Lung (tissue), 12 donors: ENCODE measurements around the gene MORN2. TPM values are rescaled to one million over a fixed set of nuclear protein-coding genes. Genes with fewer than 3 reads are reported as not detected.

ENCODE experiments used
- ATAC-seq: fragments of 200-7000 bp; cut with Tn5 transposase; one replicate; pipeline ENCODE4 v1.9.1; 2020; ENCODE audit warnings: moderate number of reproducible peaks; ENCODE audit not compliant: insufficient read depth, low FRiP score
- DNase-seq, 3 donors: peaks; one replicate each; pipeline ENCODE4 v3.0.0-alpha.2; 2013 to 2017
- H3K27ac ChIP-seq, 2 donors: one replicate each; pipeline ENCODE4 v1.5.1; 2013; ENCODE audit warnings: mild to moderate bottlenecking in 2 of 2, moderate library complexity in 2 of 2, control low read depth in 1 of 2, inconsistent platforms in 1 of 2, low read depth in 1 of 2, low read length in 1 of 2
- H3K27me3 ChIP-seq, 3 donors: one replicate each; pipeline ENCODE4 v1.5.1; 2013; ENCODE audit warnings: low read length in 2 of 3; ENCODE audit not compliant: control insufficient read depth in 3 of 3, insufficient read depth in 3 of 3
- H3K36me3 ChIP-seq, 4 donors: one replicate each; pipeline ENCODE4 v1.5.1; 2013; ENCODE audit warnings: low read length in 4 of 4, mild to moderate bottlenecking in 1 of 4, moderate library complexity in 1 of 4; ENCODE audit not compliant: control insufficient read depth in 4 of 4, insufficient read depth in 4 of 4
- H3K4me1 ChIP-seq, 5 donors: one replicate each; pipeline ENCODE4 v1.5.1; 2013; ENCODE audit warnings: low read length in 5 of 5, mild to moderate bottlenecking in 2 of 5, moderate library complexity in 1 of 5; ENCODE audit not compliant: control insufficient read depth in 5 of 5, insufficient read depth in 5 of 5
- H3K4me3 ChIP-seq: one replicate; pipeline ENCODE4 v1.5.1; 2013; ENCODE audit warnings: mild to moderate bottlenecking, control low read depth, moderate library complexity
- H3K9ac ChIP-seq, 2 donors: one replicate each; pipeline ENCODE4 v1.5.1; 2013; ENCODE audit warnings: low read length in 2 of 2, control low read depth in 1 of 2; ENCODE audit not compliant: insufficient read depth in 1 of 2
- H3K9me3 ChIP-seq, 4 donors: one replicate each; pipeline ENCODE4 v1.5.1; 2013; ENCODE audit warnings: low read length in 3 of 4, mild to moderate bottlenecking in 1 of 4, moderate library complexity in 1 of 4; ENCODE audit not compliant: control insufficient read depth in 4 of 4, insufficient read depth in 3 of 4
- WGBS, 2 donors: extraction: QIAGEN DNeasy Blood & Tissue Kit; methylation state at CpG; one replicate each; pipeline ENCODE4 v1.1.7; 2013; 5-methylcytosine and 5-hydroxymethylcytosine counted together
- polyA plus RNA-seq, 2 donors: library from polyadenylated mRNA; stranded (reverse); fragments of 200-250 nt; gene quantifications; one replicate each; pipeline ENCODE4 v1.2.1, GENCODE V29; 2013
- total RNA-seq, 2 donors: library from RNA; depleted of rRNA in 1 of 2; stranded (reverse); fragments of >200 nt in 1 of 2; gene quantifications; one replicate each; pipeline ENCODE4 v1.2.1, GENCODE V29; 2014 to 2021
- TF ChIP-seq, protein P1 (sequence below): IDR thresholded peaks from 2 replicates; pipeline ENCODE4 v1.5.1; 2012; ENCODE audit warnings: mild to moderate bottlenecking; ENCODE audit errors: control extremely low read depth, extremely low read depth
- donor health status: control.
- donor health status: control.
- donor health status: Bipolar disorder and iron deficiency.
- donor health status: healthy.
- donor health status: DM: yes; HTN: yes; CAD: no.

MORN2 gene
- total and polyA plus RNA-seq, 4 donors, result 28.1 to 60.7 (median 30.7) TPM

DNA sequence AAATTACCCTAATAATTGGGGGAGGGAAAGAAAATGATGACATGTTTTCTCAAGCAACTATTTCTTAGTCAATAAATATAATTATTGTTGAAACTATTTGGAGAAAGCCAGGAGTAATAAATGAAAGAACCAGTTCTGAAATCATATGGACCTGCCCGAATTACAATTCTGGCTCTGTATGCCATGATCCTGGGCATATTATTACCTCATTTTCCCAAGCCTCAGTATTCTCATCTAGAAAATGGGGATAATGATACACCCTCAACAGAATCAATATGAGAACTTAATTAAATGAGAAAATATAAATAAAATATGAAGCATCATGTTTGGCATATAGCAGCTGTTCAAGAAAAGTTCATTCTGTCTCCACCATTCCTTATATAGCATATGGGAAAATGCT, 36.8 kb downstream of the MORN2 start:
- H3K4me1 ChIP-seq, result no peaks in the 10 kb centered on the region
- DNase-seq, result no peak
- no peak overlapping the region for H3K4me3 ChIP-seq
- WGBS, 2 donors, result 56 to 70% methylated on average over 1 of the region's 1 CpG
- H3K27me3 ChIP-seq, result no peaks in the 10 kb centered on the region
- no peaks in the 10 kb centered on the region for H3K9me3 ChIP-seq
- no peak overlapping the region for H3K9ac ChIP-seq
- ATAC-seq, result no peak
- no peaks in the 10 kb centered on the region for H3K36me3 ChIP-seq
- no peak overlapping the region for H3K27ac ChIP-seq
- TF ChIP-seq, protein P1, sequence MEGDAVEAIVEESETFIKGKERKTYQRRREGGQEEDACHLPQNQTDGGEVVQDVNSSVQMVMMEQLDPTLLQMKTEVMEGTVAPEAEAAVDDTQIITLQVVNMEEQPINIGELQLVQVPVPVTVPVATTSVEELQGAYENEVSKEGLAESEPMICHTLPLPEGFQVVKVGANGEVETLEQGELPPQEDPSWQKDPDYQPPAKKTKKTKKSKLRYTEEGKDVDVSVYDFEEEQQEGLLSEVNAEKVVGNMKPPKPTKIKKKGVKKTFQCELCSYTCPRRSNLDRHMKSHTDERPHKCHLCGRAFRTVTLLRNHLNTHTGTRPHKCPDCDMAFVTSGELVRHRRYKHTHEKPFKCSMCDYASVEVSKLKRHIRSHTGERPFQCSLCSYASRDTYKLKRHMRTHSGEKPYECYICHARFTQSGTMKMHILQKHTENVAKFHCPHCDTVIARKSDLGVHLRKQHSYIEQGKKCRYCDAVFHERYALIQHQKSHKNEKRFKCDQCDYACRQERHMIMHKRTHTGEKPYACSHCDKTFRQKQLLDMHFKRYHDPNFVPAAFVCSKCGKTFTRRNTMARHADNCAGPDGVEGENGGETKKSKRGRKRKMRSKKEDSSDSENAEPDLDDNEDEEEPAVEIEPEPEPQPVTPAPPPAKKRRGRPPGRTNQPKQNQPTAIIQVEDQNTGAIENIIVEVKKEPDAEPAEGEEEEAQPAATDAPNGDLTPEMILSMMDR, result no peak

DNA sequence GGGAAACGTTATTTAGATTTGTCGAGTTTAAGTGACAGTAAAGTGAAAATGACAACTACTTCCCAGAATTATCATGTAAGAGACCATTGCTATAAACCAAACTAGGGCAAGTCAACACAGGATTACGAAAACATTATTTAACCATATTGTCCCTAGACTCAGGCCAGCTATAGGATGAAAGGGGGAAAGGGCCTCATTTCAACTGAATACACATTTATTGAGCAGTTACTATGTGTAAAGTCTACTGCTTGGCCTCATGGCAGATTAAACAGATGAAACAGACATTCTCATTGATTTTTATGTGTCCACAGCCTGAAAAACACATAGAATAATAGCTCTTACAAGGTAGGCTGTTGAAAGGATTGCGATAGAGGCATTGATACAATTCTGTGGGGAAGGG, 46.6 kb downstream of the MORN2 start:
- no peak overlapping the region for H3K27ac ChIP-seq

DNA sequence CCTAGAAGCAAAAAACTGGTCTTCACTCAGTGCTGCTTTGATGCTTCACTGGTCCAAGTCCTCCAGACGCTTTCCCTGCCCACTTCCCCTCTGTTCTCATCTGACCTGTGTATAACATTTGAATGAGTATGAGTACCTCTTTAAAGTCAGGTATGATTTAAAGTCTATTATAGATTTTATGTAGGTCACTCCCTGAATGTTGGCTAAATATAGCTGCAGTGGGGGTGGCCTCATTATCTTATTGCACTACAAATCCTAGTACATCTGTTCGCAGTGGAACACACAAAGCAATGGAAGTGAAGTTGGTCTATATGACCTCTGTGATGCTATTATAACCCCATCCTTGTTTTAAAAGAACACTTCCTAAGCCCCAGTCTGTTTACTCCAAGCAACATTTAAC, 47.1 kb downstream of the MORN2 start:
- no peaks in the 10 kb centered on the region for H3K9me3 ChIP-seq
- peaks cover 0 to 2% (median 0%) of the 10 kb centered on the region in 3 donors for H3K27me3 ChIP-seq
- DNase-seq (no peak), ATAC-seq (no peak)
- no peak overlapping the region for H3K4me3 ChIP-seq
- peaks cover 0 to 2% (median 0%) of the 10 kb centered on the region in 4 donors for H3K36me3 ChIP-seq
- H3K9ac ChIP-seq, result no peak overlapping the region
- WGBS, 2 donors, result 94 to 96% methylated on average over 2 of the region's 2 CpGs
- TF ChIP-seq, protein P1, result no peak
- H3K27ac ChIP-seq, result no peak overlapping the region
- no peaks in the 10 kb centered on the region for H3K4me1 ChIP-seq

More for the DNA sequence above, 46.6 kb downstream of the MORN2 start:
- no peak overlapping the region for H3K9ac ChIP-seq
- peaks cover 0 to 2% (median 0%) of the 10 kb centered on the region in 3 donors for H3K27me3 ChIP-seq
- ATAC-seq (no peak), DNase-seq (no peak)
- H3K4me1 ChIP-seq, result no peaks in the 10 kb centered on the region
- 87 to 91% methylated on average over 4 of the region's 4 CpGs for WGBS, 2 donors
- H3K4me3 ChIP-seq, result no peak overlapping the region
- H3K9me3 ChIP-seq, result no peaks in the 10 kb centered on the region
- H3K36me3 ChIP-seq, result peaks cover 0 to 2% (median 0%) of the 10 kb centered on the region in 4 donors
- TF ChIP-seq, protein P1, result no peak

DNA sequence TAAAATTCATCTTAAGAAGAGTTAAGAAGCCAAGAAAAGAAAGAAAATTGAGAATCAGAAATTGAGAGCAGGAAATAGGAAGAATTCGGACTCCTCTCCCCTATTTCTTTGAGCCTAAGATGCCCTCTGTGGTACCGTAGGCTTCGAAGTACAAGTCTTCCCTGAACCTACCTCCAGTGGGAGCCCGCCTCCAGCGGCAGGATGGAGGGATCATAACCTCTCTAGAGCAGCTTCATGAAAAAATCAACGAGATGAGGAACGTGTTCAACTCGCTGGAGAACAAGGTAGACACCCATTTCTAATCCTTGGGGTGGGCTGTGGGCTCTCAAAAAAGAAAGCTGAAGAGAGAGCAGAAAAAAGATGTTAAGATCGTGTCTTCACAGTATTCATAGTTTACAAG, 50.2 kb downstream of the MORN2 start:
- H3K27ac ChIP-seq, result no peak overlapping the region
- DNase-seq (no peak), ATAC-seq (no peak)
- no peaks in the 10 kb centered on the region for H3K4me1 ChIP-seq
- H3K9me3 ChIP-seq, result no peaks in the 10 kb centered on the region
- H3K4me3 ChIP-seq, result no peak overlapping the region
- TF ChIP-seq, protein P1, result no peak
- no peak overlapping the region for H3K9ac ChIP-seq
- no peaks in the 10 kb centered on the region for H3K36me3 ChIP-seq
- 74 to 80% methylated on average over 9 of the region's 9 CpGs for WGBS, 2 donors
- H3K27me3 ChIP-seq, result peaks cover 0 to 2% (median 0%) of the 10 kb centered on the region in 3 donors
